ENCODE measurements around the gene CD8B2. TPM values are rescaled to one million over a fixed set of nuclear protein-coding genes. Genes with fewer than 3 reads are reported as not detected.

CD8B2 gene
- polyA plus RNA-seq, 2 of the 4 experiments (the other 2 are of a cell fraction) = not detected

- Histone ChIP-seq H3K27ac (no peak overlapping the region), H3K4me2 (no peak overlapping the region), H3K9me3 (no peaks in the 10 kb centered on the region), H3K4me1 (peaks cover 3% of the 10 kb centered on the region; the same call in 1 of the 3 replicates), H3K4me3 (no peak overlapping the region)
- POLR2A ChIA-PET = no interaction called here
- WGBS (ENCODE audit: missing lambda C conversion rate) = 38% methylated on average over 8 of the region's 8 CpGs
- DNase-seq (ENCODE audit: low read depth in 1 of 2, low spot score in 1 of 2) (no peak), ATAC-seq (no peak), FAIRE-seq (no peak)
- CTCF ChIA-PET = interaction anchor here (0.6 to 3.4 kb wide), 5 partner anchors 11 to 346 kb away, joined by 3 to 21 read pairs (median 4); no protein-coding TSS in a partner anchor
- TF ChIP-seq JUNB (IDR thresholded peaks at IDR 0.05) (no peak), KDM5A (IDR thresholded peaks at IDR 0.05) (no peak), POLR2A (IDR thresholded peaks at IDR 0.05; ENCODE audit: low read length) (no peak), MAX (IDR thresholded peaks at IDR 0.05) (no peak), MYC (IDR thresholded peaks at IDR 0.05; ENCODE audit: borderline replicate concordance, low read length) (no peak), ATOH8 (CRISPR knock-in tag; IDR thresholded peaks at IDR 0.05; ENCODE audit: low read depth) (no peak), ZSCAN20 (CRISPR knock-in tag; IDR thresholded peaks at IDR 0.05) (no peak), CHD2 (IDR thresholded peaks at IDR 0.05; ENCODE audit: low read length, partially characterized antibody) (no peak), EHMT2 (IDR thresholded peaks at IDR 0.05; ENCODE audit: low read depth) (no peak), POLR2AphosphoS2 (conservative IDR thresholded peaks at IDR 0.05; ENCODE audit: low read length) (no peak), BHLHE40 (IDR thresholded peaks at IDR 0.05; ENCODE audit: low read depth, low read length) (no peak), ELK1 (IDR thresholded peaks at IDR 0.05; ENCODE audit: low read depth, low read length) (no peak), EP300 (IDR thresholded peaks at IDR 0.05) (no peak), CTCF (IDR thresholded peaks at IDR 0.05) (no peak), FOXS1 (CRISPR knock-in tag; IDR thresholded peaks at IDR 0.05) (no peak)
Measured at GRCh38 chr2:106561356-106561755, 74.2 kb downstream of the CD8B2 start.

- TF ChIP-seq ZC3H11A (IDR thresholded peaks at IDR 0.05) = no peak
- no peak for TF ChIP-seq JUNB (IDR thresholded peaks at IDR 0.05)
- peak; percentile 56 for TF ChIP-seq MAFK (IDR thresholded peaks at IDR 0.05; ENCODE audit: partially characterized antibody)
- CTCF ChIA-PET = interaction anchor here (0.8 to 3.4 kb wide), 4 partner anchors 11 to 21 kb away, joined by 4 to 21 read pairs (median 10); no protein-coding TSS in a partner anchor
- POLR2A ChIA-PET = no interaction called here
Measured at GRCh38 chr2:106561803-106562202, 74.6 kb downstream of the CD8B2 start.

GRCh38 chr2:106562268-106563186, 75.4 kb downstream of the CD8B2 start:
- POLR2A ChIA-PET = no interaction called here
- FAIRE-seq = no peak
- CTCF ChIA-PET = interaction anchor here (0.6 to 3.4 kb wide), 10 partner anchors 10 to 458 kb away, joined by 3 to 21 read pairs (median 4); no protein-coding TSS in a partner anchor
- TF ChIP-seq CHD4 (IDR thresholded peaks at IDR 0.05; ENCODE audit: borderline replicate concordance) = no peak
- no peak for TF ChIP-seq HES2 (IDR thresholded peaks at IDR 0.05)
- TF ChIP-seq NPAS2 (CRISPR knock-in tag; IDR thresholded peaks at IDR 0.05; ENCODE audit: borderline replicate concordance) = no peak
- TF ChIP-seq USF2 (IDR thresholded peaks at IDR 0.05) = no peak
- TF ChIP-seq ESRRA (IDR thresholded peaks at IDR 0.05; ENCODE audit: borderline replicate concordance, low read length) = no peak
- TF ChIP-seq ATOH8 (CRISPR knock-in tag; IDR thresholded peaks at IDR 0.05; ENCODE audit: low read depth) = no peak
- TF ChIP-seq KDM1A (IDR thresholded peaks at IDR 0.05; ENCODE audit: low read depth) = no peak
- TF ChIP-seq EHMT2 (IDR thresholded peaks at IDR 0.05; ENCODE audit: low read depth) = no peak
- no peak for TF ChIP-seq CBX2 (IDR thresholded peaks at IDR 0.05; ENCODE audit: borderline replicate concordance, low read depth)
- no peak for TF ChIP-seq JUNB (IDR thresholded peaks at IDR 0.05)
- TF ChIP-seq BCL3 (IDR thresholded peaks at IDR 0.05) = no peak

More at GRCh38 chr2:106561803-106562202, 74.6 kb downstream of the CD8B2 start:
- no peak for FAIRE-seq
- ATAC-seq = no peak
- DNase-seq (ENCODE audit: low read depth in 1 of 2, low spot score in 1 of 2) = no peak
- peaks cover 3% of the 10 kb centered on the region; the same call in 1 of the 3 replicates for H3K4me1 ChIP-seq
- no peak overlapping the region for H3K4me2 ChIP-seq
- H3K27ac ChIP-seq = no peak overlapping the region
- H3K9me3 ChIP-seq = no peaks in the 10 kb centered on the region
- WGBS (ENCODE audit: missing lambda C conversion rate) = 53% methylated on average over 4 of the region's 4 CpGs
- no peak overlapping the region for H3K4me3 ChIP-seq

More at GRCh38 chr2:106562268-106563186, 75.4 kb downstream of the CD8B2 start:
- Histone ChIP-seq H3K4me1 (peaks cover 3% of the 10 kb centered on the region; the same call in 1 of the 3 replicates), H3K9me3 (no peaks in the 10 kb centered on the region), H3K4me3 (no peak overlapping the region), H3K27ac (no peak overlapping the region), H3K4me2 (no peak overlapping the region)
- ATAC-seq = no peak; a peak in 1 of 6 replicates
- 24% methylated on average over 9 of the region's 9 CpGs for WGBS (ENCODE audit: missing lambda C conversion rate)
- no peak for DNase-seq (ENCODE audit: low read depth in 1 of 2, low spot score in 1 of 2)

Data from A549 (cell line).